GM19238 (cell line): ENCODE results near the gene CCDC117.
"Not testable (repeated sequence)": the region's sequence is repeated elsewhere in the genome, so short reads cannot be mapped to it uniquely, and the experiment has no call there.

ENCODE experiments used
- DNase-seq: peaks from one replicate; pipeline ENCODE4 v3.0.0; 2011; ENCODE audit warnings: low spot score; ENCODE audit not compliant: insufficient read length

Gene CCDC117

DNA sequence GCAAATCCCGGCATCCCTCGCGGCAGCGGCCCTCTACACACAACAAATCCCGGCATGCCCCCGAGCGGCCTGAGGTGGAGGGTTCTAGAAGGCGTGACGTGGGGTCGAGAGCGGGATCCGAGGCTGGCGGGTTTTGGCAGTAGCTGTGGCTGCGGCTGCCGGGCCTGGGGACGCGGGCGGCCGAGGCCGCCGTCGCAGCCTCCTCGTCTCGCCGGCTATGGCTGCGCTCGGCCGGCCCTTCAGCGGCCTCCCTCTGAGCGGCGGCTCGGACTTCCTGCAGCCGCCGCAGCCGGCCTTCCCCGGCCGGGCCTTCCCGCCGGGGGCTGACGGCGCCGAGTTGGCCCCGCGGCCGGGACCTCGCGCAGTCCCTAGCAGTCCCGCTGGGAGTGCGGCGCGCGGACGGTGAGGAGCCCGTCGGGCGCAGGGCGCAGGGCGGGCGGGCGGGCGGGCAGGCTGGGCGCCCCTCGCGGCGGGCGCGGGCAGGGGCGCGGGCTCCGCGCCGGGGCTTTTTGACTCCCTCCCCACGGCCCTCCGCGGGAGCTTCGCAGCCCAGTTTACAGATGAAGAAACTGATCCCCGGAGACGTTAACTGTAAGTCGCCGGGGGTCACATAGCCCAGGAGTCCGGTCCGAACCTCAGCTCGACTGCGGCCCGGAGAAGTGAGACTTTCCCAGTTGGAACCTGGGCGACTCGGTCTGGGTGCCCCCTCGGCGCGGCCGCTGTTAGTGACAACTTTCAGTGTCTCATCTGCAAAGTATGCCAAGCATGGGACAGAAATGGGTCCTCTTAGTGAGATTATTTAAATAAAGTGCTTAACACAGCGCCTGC, at the start of gene CCDC117:
Gene CCDC117, plus strand, starts transcription at position 63 of the 828 bp plus-strand sequence. Its CDS starts 155 bp downstream, at position 218.
- DNase-seq = peak; percentile 96

GRCh38 chr22:28728002-28728401, 44.5 kb upstream of the CCDC117 start:
- DNase-seq = no peak

DNA sequence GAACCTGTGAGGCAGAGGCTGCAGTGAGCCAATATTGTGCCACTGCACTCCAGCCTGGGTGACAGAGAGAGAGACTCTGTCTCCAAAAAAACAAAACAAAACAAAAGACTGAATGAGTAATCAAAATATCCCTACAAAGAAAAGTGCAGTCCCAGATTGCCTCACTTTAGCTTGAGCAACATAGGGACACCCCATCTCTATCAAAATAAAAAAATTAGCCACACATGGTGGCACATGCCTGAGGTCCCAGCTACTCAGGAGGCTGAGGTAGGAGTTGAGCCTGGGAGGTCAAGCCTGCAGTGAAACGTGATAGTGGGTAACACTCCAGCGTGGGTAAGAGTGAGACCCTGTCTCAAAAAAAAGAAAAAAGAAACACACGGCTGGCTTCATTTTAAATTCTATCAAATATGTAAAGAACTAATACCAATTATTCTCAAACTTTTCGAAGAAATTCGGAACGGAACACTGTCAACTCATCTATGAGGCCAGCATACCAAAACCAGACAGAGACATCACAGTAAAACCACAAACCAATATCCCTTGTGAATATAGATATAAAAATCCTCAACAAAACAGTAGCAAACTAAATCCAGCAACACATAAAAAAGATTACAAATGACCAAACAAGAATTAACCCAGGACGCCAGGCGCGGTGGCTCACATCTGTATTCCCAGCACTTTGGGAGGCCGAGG, 43.7 kb upstream of the CCDC117 start:
- no peak for DNase-seq

DNA sequence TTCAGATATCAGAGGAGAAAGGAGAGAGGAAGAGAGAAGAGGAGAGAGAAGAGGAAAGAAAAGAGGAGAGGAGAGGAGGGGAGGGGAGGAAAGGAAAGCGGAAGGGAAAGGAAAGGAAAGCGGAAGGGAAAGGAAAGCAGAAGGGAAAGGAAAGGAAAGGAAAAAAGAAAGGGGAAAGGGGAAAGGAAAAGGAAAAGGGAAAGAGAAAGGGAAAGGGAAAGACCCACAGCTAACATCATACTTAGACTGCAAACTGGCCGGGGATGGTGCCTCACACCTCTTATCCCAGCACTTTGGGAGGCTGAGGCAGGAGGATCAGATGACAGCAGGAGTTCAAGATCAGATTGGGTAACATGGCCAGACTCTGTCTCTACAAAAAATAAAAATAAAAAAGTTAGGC, 42.3 kb upstream of the CCDC117 start:
- DNase-seq = no peak

- DNase-seq = no peak
Observed at GRCh38 chr22:28734393-28734792, 38.1 kb upstream of the CCDC117 start.

DNA sequence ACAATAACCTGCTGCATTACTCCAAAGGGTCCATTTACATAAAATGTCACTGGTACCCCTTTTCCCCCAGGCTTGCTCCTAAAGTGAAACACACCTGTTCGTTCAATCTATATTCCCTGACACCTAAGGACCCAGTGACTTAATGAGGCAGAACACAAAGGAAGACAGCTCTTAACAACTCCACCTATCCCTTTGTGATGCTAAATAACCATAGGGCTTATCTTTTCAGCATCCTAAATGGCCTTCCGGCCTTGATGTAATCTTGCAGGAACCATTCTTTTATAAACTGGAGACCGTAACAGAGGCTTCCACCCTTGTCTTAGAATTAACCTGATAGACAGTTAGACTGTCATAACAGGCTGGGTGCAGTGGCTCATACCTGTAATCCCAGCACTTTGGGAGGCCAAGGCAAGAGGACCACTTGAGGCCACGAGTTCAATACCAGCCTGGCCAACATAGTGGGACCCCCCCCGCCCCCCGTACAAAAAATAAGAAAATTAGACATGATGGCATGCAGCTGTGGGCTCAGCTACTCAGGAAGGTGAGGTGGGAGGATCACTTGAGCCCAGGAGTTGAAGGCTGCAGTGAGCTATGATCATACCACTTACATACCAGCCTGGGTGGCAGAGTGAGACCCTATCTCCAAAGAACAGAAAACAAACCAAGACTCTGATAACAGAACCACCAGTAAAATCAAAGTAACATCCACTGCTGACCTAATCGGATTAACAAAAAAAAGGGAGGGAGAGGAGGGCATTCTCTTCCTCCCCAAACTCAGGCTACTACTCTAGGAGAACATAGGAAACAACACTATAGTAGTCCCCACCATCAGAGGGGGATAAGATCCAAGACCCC, 36.0 kb upstream of the CCDC117 start:
- DNase-seq = no peak

- DNase-seq = no peak
Observed at GRCh38 chr22:28737701-28738100, 34.8 kb upstream of the CCDC117 start.

DNA sequence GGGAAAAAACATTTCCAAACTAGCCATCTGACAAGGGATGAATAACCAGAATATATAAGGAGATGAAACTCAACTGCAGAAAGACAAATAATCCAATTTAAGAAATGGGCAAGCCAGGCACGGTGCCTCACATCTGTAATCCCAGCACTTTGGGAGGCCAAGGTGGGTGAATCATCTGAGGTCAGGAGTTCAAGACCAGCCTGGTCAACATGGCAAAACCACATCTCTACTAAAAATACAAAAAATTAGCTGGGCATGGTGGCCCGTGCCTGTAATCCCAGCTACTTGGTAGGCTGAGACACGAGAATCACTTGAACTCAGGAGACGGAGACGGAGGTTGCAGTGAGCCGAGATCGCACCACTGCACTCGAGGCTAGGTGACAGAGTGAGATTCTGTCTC, 33.6 kb upstream of the CCDC117 start:
- DNase-seq = not testable (repeated sequence)

- no peak for DNase-seq
Observed at GRCh38 chr22:28741200-28741784, 31.2 kb upstream of the CCDC117 start.

DNA sequence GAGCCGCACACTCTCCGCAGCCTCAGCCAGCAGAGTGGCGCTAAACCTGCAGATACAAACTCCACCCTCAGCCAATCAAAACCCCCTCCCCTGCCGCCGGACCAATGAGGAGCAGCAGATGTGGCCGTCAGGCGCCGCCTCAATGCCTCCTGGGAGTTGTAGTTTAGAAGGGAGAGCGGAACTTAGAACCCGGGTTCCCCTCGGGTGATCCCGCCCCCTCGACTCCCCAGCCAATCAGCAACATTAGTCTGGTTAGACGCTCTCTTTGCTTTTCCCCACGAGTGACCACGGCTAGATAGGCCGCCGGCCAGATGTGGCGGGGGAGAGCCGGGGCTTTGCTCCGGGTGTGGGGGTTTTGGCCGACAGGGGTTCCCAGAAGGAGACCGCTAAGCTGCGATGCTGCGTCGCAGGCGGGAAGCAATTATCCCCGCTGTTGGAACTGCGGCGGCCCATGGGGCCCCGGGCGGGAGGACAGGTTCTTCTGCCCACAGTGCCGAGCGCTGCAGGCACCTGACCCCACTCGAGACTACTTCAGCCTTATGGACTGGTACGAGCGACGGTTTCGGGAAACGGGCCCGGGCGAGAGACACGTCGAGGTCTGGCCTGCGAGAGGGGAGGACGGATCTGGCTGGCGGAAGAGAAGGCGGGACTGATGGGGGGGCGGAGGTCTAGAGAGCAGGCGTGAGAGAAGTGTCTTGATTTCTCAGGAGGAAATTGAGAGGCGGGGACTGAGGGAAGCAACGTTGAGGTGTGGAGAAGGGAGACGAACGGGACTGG, 30.5 kb upstream of the CCDC117 start, which contains the start of the genes CHEK2 and HSCB:
Gene CHEK2, minus strand, starts transcription at position 36 of the 777 bp plus-strand sequence. CDS start 7,099 bp downstream, outside the sequence.
Gene HSCB, plus strand, starts transcription at position 255 of the 777 bp plus-strand sequence. Its CDS starts 57 bp downstream, at position 312.
- DNase-seq = peak; percentile 93

- no peak for DNase-seq
Observed at GRCh38 chr22:28742562-28742962, 29.9 kb upstream of the CCDC117 start.

DNA sequence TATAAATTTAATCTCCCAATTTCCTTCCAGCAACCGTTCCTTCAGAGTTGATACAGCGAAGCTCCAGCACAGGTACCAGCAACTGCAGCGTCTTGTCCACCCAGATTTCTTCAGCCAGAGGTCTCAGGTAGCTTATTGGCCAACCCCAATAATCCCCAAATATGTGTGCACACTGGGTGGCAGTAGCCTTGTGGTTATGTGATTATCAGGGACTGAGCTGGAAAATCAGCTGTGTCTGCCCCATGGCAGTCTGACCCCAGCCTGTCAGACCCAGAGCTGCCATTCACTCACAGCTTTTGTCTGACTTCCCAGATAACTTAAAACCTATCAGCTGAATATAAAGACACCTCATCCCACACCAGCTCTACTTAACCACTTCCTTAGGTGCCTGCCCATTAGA, 28.6 kb upstream of the CCDC117 start:
- DNase-seq = no peak

DNA sequence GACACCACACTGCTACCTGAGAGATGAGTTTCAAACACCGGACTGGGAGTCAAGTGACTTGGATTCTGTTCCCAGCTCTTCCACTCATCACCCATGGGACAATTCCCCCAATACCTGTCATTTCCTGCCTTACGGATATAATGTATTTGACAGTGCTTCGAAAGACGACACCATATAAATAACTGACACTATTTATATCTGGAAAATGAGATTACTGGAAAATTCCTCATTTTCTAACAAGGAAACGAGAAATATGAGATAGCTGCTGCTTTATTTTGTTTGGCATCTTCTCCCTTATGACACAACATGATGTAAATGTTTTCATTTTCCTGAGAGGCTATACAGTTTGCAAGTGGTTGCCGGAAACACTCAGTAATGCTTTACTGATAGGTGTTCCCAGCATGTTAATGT, 22.0 kb upstream of the CCDC117 start:
- no peak for DNase-seq

DNA sequence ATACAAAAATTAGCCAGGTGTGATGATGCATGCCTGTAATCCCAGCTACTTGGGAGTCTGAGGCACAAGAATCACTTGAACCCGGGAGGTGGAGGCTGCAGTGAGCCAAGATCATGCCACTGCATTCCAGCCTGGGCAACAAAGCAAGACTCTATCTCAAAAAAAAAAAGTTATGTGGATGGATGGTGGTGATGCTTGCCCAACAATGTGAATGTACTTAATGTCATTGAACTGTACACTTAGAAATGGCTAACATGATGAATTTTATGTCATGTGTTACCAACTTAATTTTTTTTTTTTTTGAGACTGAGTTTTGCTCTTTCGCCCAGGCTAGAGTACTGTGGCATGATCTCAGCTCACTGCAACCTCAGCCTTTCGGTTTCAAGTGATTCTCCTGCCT, 18.0 kb upstream of the CCDC117 start:
- not testable (repeated sequence) for DNase-seq

- DNase-seq = no peak
Observed at GRCh38 chr22:28759861-28760560, 12.5 kb upstream of the CCDC117 start.

DNA sequence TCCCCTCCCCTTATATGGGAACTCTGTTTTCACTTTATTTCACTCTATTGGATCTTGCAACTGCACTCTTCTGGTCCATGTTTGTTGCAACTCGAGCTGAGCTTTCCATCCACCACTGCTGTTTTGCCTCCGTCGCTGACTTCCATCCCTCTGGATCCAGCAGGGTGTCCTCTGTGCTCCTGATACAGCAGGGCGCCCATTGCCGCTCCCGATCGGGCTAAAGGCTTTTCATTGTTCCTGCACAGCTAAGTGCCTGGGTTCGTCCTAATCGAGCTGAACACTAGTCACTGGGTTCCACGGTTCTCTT, 11.1 kb upstream of the CCDC117 start:
- no peak for DNase-seq

GRCh38 chr22:28762000-28762399, 10.5 kb upstream of the CCDC117 start:
- not testable (repeated sequence) for DNase-seq

GRCh38 chr22:28766628-28767027, 5.9 kb upstream of the CCDC117 start:
- no peak for DNase-seq

GRCh38 chr22:28768701-28769393, 3.6 kb upstream of the CCDC117 start:
- DNase-seq = no peak
